SK-N-SH treated with all-trans-retinoic acid at 6 μM for 48 hours (cell line): ENCODE data around the gene WASHC4.

Experiments
- ARNTL ChIP-seq: fragments of 450-650 bp; formaldehyde crosslinking; IDR thresholded peaks from 2 replicates; pipeline ENCODE4 v1.5.0; 2020; ENCODE audit warnings: low read depth, mild to moderate bottlenecking, moderate library complexity, borderline replicate concordance
- RARB ChIP-seq: fragments of 250-450 bp; sonication (Bioruptor Pico); IDR thresholded peaks from 2 replicates; pipeline ENCODE4 v1.8.0; 2021; ENCODE audit warnings: mild to moderate bottlenecking, moderate library complexity
- ZC3H10 ChIP-seq: fragments of 250-450 bp; sonication (Bioruptor Pico); IDR thresholded peaks from 2 replicates; pipeline ENCODE4 v1.5.1; 2021; ENCODE audit warnings: mild to moderate bottlenecking, moderate library complexity
- TF ChIP-seq, protein P1 (sequence below): fragments of 250-450 bp; sonication (Bioruptor Pico); IDR thresholded peaks from 2 replicates; pipeline ENCODE4 v1.5.1; 2021; ENCODE audit warnings: mild to moderate bottlenecking, moderate library complexity
- TF ChIP-seq, protein P2 (sequence below): fragments of 250-450 bp; sonication (Bioruptor Pico); IDR thresholded peaks from 2 replicates; pipeline ENCODE4 v1.8.0; 2020; ENCODE audit warnings: mild to moderate bottlenecking, moderate library complexity, borderline replicate concordance

DNA sequence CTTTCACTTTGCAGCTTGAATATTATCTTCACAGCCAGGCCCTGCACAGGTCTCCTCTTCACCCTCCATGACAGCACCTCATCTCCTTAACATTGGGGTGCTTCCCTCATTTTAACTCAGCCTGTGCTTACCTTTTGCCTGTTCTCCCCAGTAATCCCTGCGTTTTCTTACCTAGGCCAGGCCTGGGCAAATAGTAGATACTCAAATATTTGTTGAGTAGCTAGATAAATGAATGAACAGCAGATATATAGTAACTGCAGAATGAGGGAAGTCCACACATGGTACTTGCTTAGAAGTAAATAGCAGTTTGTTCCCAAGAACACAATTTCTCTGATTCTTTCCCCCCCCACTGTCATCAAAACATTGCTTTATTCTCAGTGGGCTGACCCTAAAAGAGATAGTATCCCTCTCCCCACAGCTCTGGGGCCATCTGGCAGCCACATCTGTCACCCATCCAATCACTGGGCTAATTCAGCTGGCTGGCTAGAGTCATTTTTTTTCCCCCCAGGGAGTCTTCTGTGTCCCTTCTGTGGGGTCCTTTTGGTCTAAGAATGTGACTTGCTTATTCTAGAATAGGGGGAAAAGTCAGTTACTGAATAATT, 85.2 kb downstream of the WASHC4 start:
- TF ChIP-seq, protein P1, sequence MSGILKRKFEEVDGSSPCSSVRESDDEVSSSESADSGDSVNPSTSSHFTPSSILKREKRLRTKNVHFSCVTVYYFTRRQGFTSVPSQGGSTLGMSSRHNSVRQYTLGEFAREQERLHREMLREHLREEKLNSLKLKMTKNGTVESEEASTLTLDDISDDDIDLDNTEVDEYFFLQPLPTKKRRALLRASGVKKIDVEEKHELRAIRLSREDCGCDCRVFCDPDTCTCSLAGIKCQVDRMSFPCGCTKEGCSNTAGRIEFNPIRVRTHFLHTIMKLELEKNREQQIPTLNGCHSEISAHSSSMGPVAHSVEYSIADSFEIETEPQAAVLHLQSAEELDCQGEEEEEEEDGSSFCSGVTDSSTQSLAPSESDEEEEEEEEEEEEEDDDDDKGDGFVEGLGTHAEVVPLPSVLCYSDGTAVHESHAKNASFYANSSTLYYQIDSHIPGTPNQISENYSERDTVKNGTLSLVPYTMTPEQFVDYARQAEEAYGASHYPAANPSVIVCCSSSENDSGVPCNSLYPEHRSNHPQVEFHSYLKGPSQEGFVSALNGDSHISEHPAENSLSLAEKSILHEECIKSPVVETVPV (CRISPR knock-in tag) = no peak
- TF ChIP-seq ZC3H10 (CRISPR knock-in tag) (no peak), ARNTL (no peak), RARB (CRISPR knock-in tag) (no peak)
- TF ChIP-seq, protein P2, sequence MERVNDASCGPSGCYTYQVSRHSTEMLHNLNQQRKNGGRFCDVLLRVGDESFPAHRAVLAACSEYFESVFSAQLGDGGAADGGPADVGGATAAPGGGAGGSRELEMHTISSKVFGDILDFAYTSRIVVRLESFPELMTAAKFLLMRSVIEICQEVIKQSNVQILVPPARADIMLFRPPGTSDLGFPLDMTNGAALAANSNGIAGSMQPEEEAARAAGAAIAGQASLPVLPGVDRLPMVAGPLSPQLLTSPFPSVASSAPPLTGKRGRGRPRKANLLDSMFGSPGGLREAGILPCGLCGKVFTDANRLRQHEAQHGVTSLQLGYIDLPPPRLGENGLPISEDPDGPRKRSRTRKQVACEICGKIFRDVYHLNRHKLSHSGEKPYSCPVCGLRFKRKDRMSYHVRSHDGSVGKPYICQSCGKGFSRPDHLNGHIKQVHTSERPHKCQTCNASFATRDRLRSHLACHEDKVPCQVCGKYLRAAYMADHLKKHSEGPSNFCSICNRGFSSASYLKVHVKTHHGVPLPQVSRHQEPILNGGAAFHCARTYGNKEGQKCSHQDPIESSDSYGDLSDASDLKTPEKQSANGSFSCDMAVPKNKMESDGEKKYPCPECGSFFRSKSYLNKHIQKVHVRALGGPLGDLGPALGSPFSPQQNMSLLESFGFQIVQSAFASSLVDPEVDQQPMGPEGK (CRISPR knock-in tag) = no peak
